Prostate gland (tissue), 2 donors: Measurements from ENCODE around the gene PIK3R2. TPM values are rescaled to one million over a fixed set of nuclear protein-coding genes. Genes with fewer than 3 reads are reported as not detected.
A peak's percentile ranks its signal among the peaks of the same experiment; 100 is the strongest.
"Not testable (repeated sequence)": the region's sequence is repeated elsewhere in the genome, so short reads cannot be mapped to it uniquely, and the experiment has no call there.

ENCODE experiments used
- DNase-seq: peaks from one replicate; pipeline ENCODE4 v3.0.0-alpha.2; 2019; ENCODE audit warnings: low spot score
- H3K27ac ChIP-seq, 2 donors: fragments of 200-600 bp; sonication (generic); 2 replicates each; pipeline ENCODE4 v1.5.1; 2017 to 2019
- H3K27me3 ChIP-seq: fragments of 200-600 bp; sonication (generic); replicated peaks from 2 replicates; pipeline ENCODE4 v1.5.1; 2019; ENCODE audit not compliant: insufficient read depth
- H3K36me3 ChIP-seq, 2 donors: fragments of 200-600 bp; sonication (generic); 1 replicate in 1 of 2; 2 replicates in 1 of 2; pipeline versions ENCODE4 v1.5.1 to v1.8.1; 2017 to 2019
- H3K4me1 ChIP-seq: fragments of 200-600 bp; sonication (generic); replicated peaks from 2 replicates; pipeline ENCODE4 v1.5.1; 2019
- H3K4me3 ChIP-seq, 2 donors: fragments of 200-600 bp; sonication (generic); 2 replicates each; pipeline ENCODE4 v1.5.1; 2017 to 2019
- H3K9me3 ChIP-seq: fragments of 200-600 bp; sonication (generic); 2 replicates; pipeline ENCODE4 v1.5.1; 2017
- POLR2A ChIP-seq: fragments of 450-650 bp; IDR thresholded peaks from one replicate; pipeline ENCODE4 v1.6.1; 2016; ENCODE audit warnings: antibody characterized with exemption, mild to moderate bottlenecking
- POLR2AphosphoS5 ChIP-seq: sonication (generic); formaldehyde crosslinking; IDR thresholded peaks from one replicate; pipeline ENCODE4 v1.6.1; 2017; ENCODE audit warnings: antibody characterized with exemption
- WGBS: methylation state at CpG from one replicate; pipeline ENCODE4 v1.1.5; 2018; 5-methylcytosine and 5-hydroxymethylcytosine counted together
- intact Hi-C: fragments of 100-400 bp; cut with DNase I; formaldehyde crosslinking; loops from one replicate; pipeline ENCODE4 v1.14.2; 2022
- total RNA-seq, 2 donors: library from RNA; depleted of rRNA; stranded (reverse); fragments of >200 nt; gene quantifications; one replicate each; pipeline ENCODE4 v1.1.0, GENCODE V29; 2016
- TF ChIP-seq, protein P1 (sequence below), 4 experiments: fragments of 200-600 bp in 2 of 4; fragments of 450-650 bp in 2 of 4; sonication (generic) in 2 of 4; IDR thresholded peaks; 1 replicate in 3 of 4; 2 replicates in 1 of 4; pipeline ENCODE4 v1.5.1; 2016 to 2019; ENCODE audit warnings: antibody characterized with exemption in 4 of 4, mild to moderate bottlenecking in 2 of 4, moderate library complexity in 2 of 4

Gene PIK3R2
- 10 to 100 TPM; 41.3 to 71.6 TPM for total RNA-seq

DNA sequence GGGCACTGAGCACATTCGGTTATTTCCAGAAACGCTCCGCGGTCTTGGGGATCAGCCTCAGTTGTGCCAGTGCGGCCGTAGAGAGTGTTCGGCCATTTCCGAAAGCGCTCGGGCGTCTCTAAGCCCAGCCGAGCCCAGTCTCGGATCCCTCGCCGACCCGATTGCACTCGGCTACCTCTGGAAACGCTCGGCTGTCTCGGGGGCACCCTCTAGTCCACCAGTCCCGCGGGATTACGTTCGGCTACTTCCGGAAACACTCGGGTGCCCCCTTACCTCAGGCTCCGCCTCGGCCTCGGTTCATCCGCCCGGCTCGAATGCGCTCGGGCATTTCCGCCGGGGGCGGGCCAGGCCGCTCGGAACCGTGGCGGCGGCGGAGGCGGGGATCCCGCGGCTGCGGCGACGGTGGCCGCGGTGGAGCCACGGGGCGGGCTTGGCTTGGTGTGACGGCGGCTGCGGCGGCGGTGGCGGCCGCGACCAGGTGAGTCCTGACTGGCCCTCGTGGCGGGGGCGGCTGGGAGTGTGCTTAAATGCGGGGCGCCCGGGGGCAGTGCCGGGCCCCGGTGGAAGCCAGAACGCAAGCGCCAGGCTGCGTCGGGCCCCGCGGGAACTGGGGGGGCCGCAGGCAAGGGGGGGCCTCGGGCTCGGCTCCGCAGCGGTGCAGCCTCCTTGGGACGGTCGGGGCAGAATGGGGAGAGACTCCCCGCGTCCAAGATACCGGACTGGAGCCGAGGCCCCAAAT, at the start of gene PIK3R2:
TSS of gene PIK3R2 (plus strand) at position 347 of the 739 bp plus-strand sequence. CDS start 2,717 bp downstream, outside the sequence.
- Histone ChIP-seq H3K4me1 (peaks cover 21% of the 10 kb centered on the region), H3K36me3 (no peaks in the 10 kb centered on the region), H3K4me3 (peak within 1 kb of the TSS; percentile 75 to 92), H3K9me3 (no peaks in the 10 kb centered on the region), H3K27me3 (no peaks in the 10 kb centered on the region), H3K27ac (peak within 1 kb of the TSS; percentile 87 to 90)
- WGBS, result 0% methylated on average over 45 of the region's 86 CpGs
- intact Hi-C loops, result loop anchor here (5.0 to 10.0 kb wide), 2 partner anchors 36 to 148 kb away; partner anchors contain the start of gene ARRDC2
- DNase-seq, result peak; percentile 100
- TF ChIP-seq, protein P1, sequence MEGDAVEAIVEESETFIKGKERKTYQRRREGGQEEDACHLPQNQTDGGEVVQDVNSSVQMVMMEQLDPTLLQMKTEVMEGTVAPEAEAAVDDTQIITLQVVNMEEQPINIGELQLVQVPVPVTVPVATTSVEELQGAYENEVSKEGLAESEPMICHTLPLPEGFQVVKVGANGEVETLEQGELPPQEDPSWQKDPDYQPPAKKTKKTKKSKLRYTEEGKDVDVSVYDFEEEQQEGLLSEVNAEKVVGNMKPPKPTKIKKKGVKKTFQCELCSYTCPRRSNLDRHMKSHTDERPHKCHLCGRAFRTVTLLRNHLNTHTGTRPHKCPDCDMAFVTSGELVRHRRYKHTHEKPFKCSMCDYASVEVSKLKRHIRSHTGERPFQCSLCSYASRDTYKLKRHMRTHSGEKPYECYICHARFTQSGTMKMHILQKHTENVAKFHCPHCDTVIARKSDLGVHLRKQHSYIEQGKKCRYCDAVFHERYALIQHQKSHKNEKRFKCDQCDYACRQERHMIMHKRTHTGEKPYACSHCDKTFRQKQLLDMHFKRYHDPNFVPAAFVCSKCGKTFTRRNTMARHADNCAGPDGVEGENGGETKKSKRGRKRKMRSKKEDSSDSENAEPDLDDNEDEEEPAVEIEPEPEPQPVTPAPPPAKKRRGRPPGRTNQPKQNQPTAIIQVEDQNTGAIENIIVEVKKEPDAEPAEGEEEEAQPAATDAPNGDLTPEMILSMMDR (IDR thresholded peaks at IDR 0.05), result peak in 1 of 4 experiments; percentile 5
- TF ChIP-seq POLR2A, result peak; percentile 84
- TF ChIP-seq POLR2AphosphoS5, result peak; percentile 80

DNA sequence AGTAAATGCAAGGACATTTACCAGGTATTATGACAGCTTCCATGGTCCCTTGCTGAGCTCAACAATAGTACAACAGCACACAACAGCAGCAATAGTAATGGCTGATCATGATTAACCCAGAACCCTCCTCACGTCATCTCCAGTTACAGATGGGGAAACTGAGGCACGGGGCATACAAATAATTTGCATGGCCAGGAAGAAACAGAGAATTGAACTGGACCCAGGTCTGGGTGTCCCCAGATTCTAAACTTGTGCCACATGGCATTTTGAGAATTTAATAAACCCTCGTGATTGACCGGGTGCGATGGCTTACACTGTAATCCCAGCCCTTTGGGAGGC, 48.2 kb upstream of the PIK3R2 start:
- no peaks in the 10 kb centered on the region for H3K27me3 ChIP-seq
- 82% methylated on average over 5 of the region's 5 CpGs for WGBS
- no peak overlapping the region for H3K27ac ChIP-seq
- intact Hi-C loops, result no loop called here
- DNase-seq, result no peak
- TF ChIP-seq POLR2AphosphoS5 (no peak), POLR2A (no peak)
- TF ChIP-seq, protein P1 (IDR thresholded peaks at IDR 0.05), result no peak
- H3K9me3 ChIP-seq, result no peaks in the 10 kb centered on the region
- H3K4me3 ChIP-seq, result peak overlapping the region; percentile 14 to 26
- no peaks in the 10 kb centered on the region for H3K4me1 ChIP-seq
- no peaks in the 10 kb centered on the region for H3K36me3 ChIP-seq

DNA sequence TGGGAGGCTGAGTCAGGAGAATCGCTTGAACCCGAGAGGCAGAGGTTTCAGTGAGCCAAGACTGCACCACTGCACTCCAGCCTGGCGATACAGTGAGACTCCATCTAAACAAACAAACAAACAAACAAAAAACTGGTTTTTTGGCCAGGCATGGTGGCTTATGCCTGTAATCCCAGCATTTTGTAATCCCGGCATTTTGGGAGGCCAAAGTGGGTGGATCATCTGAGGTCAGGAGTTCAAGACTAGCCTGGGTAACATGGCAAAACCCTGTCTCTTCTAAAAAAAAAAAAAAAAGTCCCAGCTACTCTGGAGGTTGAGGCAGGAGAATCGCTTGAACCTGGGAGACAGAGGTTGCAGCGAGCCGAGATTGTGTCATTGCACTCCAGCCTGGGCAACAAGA, 47.7 kb upstream of the PIK3R2 start:
- H3K27me3 ChIP-seq, intact Hi-C loops, DNase-seq, H3K4me3 ChIP-seq, H3K36me3 ChIP-seq, H3K9me3 ChIP-seq, H3K27ac ChIP-seq, H3K4me1 ChIP-seq: not testable (repeated sequence)
- 79% methylated on average over 7 of the region's 7 CpGs for WGBS

DNA sequence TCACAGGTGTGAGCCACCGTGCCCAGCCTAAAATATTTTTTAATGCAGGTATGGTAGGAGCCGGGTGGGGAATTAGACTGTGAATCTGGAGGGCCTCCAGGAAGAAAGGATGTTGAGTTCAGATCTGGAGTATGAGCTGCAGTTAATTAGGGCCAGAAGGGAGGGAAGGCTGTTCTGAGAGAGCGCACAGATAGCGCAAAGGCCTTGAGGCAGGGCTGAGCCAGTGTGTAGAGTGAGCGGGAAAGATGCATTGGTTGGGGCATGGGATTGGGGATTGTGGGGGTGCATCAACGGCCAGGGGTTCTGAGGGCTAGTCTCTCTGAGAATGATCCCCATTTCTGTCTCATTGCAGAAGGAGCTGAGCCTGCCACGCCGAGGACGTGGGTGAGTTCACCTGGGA, 45.7 kb upstream of the PIK3R2 start:
- no peak overlapping the region for H3K27ac ChIP-seq
- no peaks in the 10 kb centered on the region for H3K9me3 ChIP-seq
- H3K4me3 ChIP-seq, result no peak overlapping the region
- H3K36me3 ChIP-seq, result no peaks in the 10 kb centered on the region
- TF ChIP-seq, protein P1 (IDR thresholded peaks at IDR 0.05), result no peak
- TF ChIP-seq POLR2AphosphoS5 (no peak), POLR2A (no peak)
- DNase-seq, result no peak
- no peaks in the 10 kb centered on the region for H3K27me3 ChIP-seq
- no peaks in the 10 kb centered on the region for H3K4me1 ChIP-seq
- intact Hi-C loops, result no loop called here
- 86% methylated on average over 9 of the region's 9 CpGs for WGBS

DNA sequence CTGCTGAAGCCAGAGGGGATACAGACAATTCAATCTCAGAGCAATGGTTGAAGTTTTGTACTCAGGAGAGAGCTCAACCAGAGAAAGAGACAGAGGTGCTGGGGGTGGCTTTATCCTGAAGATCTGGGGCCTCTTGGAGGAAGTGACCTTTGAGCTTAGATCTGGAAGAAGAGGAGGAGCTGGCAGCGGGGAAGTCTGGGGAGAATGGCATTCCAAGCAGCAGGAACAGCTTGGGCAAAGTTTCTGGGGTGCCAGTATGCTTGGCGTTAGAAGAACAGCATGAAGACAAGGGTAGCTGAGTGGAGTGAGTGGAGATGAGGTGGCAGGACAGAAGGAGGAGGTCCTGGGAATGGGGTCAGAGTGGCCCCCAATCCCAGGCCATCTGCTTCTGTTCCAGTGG, 44.1 kb upstream of the PIK3R2 start:
- Histone ChIP-seq H3K36me3 (no peaks in the 10 kb centered on the region), H3K9me3 (no peaks in the 10 kb centered on the region), H3K27ac (no peak overlapping the region), H3K4me1 (no peaks in the 10 kb centered on the region), H3K27me3 (no peaks in the 10 kb centered on the region), H3K4me3 (no peak overlapping the region)
- no peak for TF ChIP-seq POLR2A
- TF ChIP-seq POLR2AphosphoS5, result no peak
- TF ChIP-seq, protein P1 (IDR thresholded peaks at IDR 0.05), result no peak
- intact Hi-C loops, result no loop called here
- 83% methylated on average over 2 of the region's 2 CpGs for WGBS
- DNase-seq, result no peak
